Measurements from ENCODE around the gene WNT9B.

The WNT9B gene

GRCh38 chr17:46894024-46894423 lies 42.6 kb downstream of the WNT9B start:
- DNase-seq: no peak
- no peak for TF ChIP-seq CTCF (IDR thresholded peaks at IDR 0.05; ENCODE audit: low read depth, low read length, missing control alignments)
- no peaks in the 10 kb centered on the region for H3K36me3 ChIP-seq (replicated peaks)
- no peak overlapping the region for H3K4me3 ChIP-seq (ENCODE audit: low read depth, low read length)
- H3K27me3 ChIP-seq (replicated peaks): peaks cover 15% of the 10 kb centered on the region
- no peak overlapping the region for H3K27ac ChIP-seq
- in situ Hi-C loops (cut with HindIII; ENCODE audit: low pct_ligation_motif_present, low sequenced_read_pairs): no loop called here

- peaks cover 15% of the 10 kb centered on the region for H3K27me3 ChIP-seq (replicated peaks)
- DNase-seq: no peak
- H3K36me3 ChIP-seq (replicated peaks): no peaks in the 10 kb centered on the region
- no peak overlapping the region for H3K4me3 ChIP-seq (ENCODE audit: low read depth, low read length)
- no peak overlapping the region for H3K27ac ChIP-seq
- no peak for TF ChIP-seq CTCF (IDR thresholded peaks at IDR 0.05; ENCODE audit: low read depth, low read length, missing control alignments)
- in situ Hi-C loops (cut with HindIII; ENCODE audit: low pct_ligation_motif_present, low sequenced_read_pairs): no loop called here
These were observed 43.2 kb downstream of the WNT9B start for GRCh38 chr17:46894476-46895151.

- Histone ChIP-seq H3K27ac (no peak overlapping the region), H3K36me3 (replicated peaks) (no peaks in the 10 kb centered on the region), H3K4me3 (ENCODE audit: low read depth, low read length) (no peak overlapping the region), H3K27me3 (replicated peaks) (peaks cover 12% of the 10 kb centered on the region)
- in situ Hi-C loops (cut with HindIII; ENCODE audit: low pct_ligation_motif_present, low sequenced_read_pairs): no loop called here
- TF ChIP-seq CTCF (IDR thresholded peaks at IDR 0.05; ENCODE audit: low read depth, low read length, missing control alignments): no peak
- no peak for DNase-seq
These were observed 43.8 kb downstream of the WNT9B start for GRCh38 chr17:46895171-46895570.

- no peak overlapping the region for H3K4me3 ChIP-seq (ENCODE audit: low read depth, low read length)
- peaks cover 2% of the 10 kb centered on the region for H3K27me3 ChIP-seq (replicated peaks)
- no peak for TF ChIP-seq CTCF (IDR thresholded peaks at IDR 0.05; ENCODE audit: low read depth, low read length, missing control alignments)
- no peaks in the 10 kb centered on the region for H3K36me3 ChIP-seq (replicated peaks)
- in situ Hi-C loops (cut with HindIII; ENCODE audit: low pct_ligation_motif_present, low sequenced_read_pairs): no loop called here
- DNase-seq: no peak
- no peak overlapping the region for H3K27ac ChIP-seq
These were observed 45.6 kb downstream of the WNT9B start for GRCh38 chr17:46896991-46897390.

GRCh38 chr17:46898364-46898763 lies 47.0 kb downstream of the WNT9B start:
- Histone ChIP-seq H3K4me3 (ENCODE audit: low read depth, low read length) (no peak overlapping the region), H3K27me3 (replicated peaks) (no peaks in the 10 kb centered on the region), H3K27ac (no peak overlapping the region), H3K36me3 (replicated peaks) (no peaks in the 10 kb centered on the region)
- DNase-seq: no peak
- no peak for TF ChIP-seq CTCF (IDR thresholded peaks at IDR 0.05; ENCODE audit: low read depth, low read length, missing control alignments)
- in situ Hi-C loops (cut with HindIII; ENCODE audit: low pct_ligation_motif_present, low sequenced_read_pairs): no loop called here

GRCh38 chr17:46898860-46899259 lies 47.5 kb downstream of the WNT9B start:
- no peak for TF ChIP-seq CTCF (IDR thresholded peaks at IDR 0.05; ENCODE audit: low read depth, low read length, missing control alignments)
- Histone ChIP-seq H3K36me3 (replicated peaks) (no peaks in the 10 kb centered on the region), H3K27ac (no peak overlapping the region), H3K27me3 (replicated peaks) (no peaks in the 10 kb centered on the region), H3K4me3 (ENCODE audit: low read depth, low read length) (no peak overlapping the region)
- no peak for DNase-seq
- in situ Hi-C loops (cut with HindIII; ENCODE audit: low pct_ligation_motif_present, low sequenced_read_pairs): no loop called here
